CD4-positive, alpha-beta T cell treated with Interleukin-1 beta for 1 hour (primary cell): ENCODE results near the gene CD8A.
"Not testable (repeated sequence)": the region's sequence is repeated elsewhere in the genome, so short reads cannot be mapped to it uniquely, and the experiment has no call there.

ENCODE experiments used
- DNase-seq, 2 donors: peaks; one replicate each; pipeline ENCODE4 v3.0.0-alpha.2; 2020 to 2022

The CD8A gene

DNA sequence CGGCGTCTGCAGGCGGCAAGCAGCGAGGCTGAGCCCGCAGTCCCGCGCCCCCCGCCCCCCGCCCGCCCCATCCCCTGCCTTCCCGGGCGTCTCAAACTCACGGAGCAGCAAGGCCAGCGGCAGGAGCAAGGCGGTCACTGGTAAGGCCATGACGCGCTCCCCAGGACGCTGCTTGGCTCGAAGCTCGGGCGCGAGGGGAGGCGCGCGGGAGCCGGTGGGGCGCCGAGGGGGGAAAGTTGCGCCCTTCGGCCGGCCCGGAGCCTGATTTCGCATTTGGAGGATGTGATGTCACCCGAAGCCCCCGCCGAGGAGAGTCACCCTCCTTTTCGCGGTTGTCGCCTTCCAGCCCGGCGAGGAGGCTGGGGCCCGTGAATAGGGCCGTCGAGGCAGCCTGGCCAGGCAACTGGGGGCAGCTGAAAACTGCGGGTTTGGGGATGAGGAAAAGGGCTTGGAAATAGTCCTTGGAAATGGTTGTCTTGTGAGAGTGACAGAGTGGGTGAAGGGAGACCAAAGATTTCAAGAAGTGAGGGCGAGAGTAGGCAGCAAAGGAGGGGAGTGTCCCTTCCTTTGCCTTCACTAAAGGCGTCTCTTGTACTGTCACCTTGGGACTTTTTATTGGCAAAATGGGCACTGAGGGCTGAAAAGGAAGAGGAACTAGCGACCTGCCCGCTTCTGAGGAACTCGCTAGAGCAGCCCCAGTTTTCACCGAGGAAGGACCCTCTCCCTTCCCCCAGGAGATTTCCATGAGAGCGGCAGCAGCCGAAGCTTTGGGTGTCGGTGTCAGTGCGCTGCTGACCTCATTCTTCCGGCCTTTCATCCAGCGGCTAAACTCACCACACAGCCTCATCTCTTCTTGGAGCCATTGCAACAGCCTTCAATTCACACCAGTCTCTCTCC is at the start of gene CD8A:
CD8A (minus strand) TSS at position 238 of the 897 bp plus-strand sequence; CDS start at position 150, 88 bp downstream.
- peak; percentile 64 to 74 for DNase-seq

DNA sequence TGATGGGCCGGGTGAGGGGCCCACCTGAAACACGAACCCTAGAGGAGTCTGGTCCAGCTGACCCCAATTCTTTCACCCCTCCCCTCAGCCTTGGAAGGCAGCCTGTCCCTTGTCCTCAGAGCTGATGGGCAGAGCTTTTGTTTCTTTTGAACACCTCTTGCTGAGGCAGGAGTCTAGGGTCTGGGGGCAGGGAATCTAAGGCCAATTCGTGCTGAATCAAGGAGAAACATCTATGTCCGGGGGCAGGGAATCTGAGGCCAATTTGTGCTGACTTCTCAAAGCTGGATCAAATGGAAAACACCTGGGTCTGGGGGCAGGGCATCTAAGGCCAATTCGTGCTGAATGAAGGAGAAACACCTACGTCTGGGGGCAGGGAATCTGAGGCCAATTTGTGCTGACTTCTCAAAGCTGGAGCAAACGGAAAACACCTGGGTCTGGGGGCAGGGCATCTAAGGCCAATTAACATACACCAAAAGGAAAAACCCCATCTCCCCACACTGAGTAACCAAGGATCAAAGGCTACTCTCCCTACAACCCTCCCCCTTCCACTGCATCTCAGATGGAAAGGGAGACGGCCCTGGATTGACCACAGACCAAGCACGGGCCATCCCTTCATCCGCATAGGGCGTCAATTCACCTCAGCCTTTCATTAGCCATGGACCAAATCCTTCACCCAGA is 49.3 kb upstream of the CD8A start:
- not testable (repeated sequence) for DNase-seq

GRCh38 chr2:86839455-86839854 is 48.7 kb upstream of the CD8A start:
- not testable (repeated sequence) for DNase-seq

GRCh38 chr2:86837714-86838113 is 47.0 kb upstream of the CD8A start:
- not testable (repeated sequence) for DNase-seq

GRCh38 chr2:86836915-86837695 is 46.4 kb upstream of the CD8A start:
- peak in 1 of 2 donors; percentile 68 for DNase-seq

DNA sequence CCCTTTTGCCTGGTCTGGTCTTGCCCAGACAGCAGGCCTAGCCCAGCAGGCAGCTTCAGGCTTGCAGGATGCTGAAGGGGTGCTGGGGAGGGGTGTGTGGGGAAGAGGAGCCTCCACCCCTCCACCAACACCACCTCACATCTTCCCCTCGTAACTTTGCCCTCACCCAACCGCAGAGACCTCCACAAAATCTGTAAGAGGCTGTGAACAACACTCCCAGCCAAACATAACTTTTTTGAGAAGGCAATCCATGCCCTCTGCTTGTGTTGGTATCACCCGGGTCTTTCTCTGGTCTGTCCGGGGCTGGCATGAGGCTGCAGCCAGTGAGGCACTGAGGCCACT is 44.8 kb upstream of the CD8A start:
- not testable (repeated sequence) for DNase-seq

- no peak for DNase-seq
These were observed 42.6 kb upstream of the CD8A start for GRCh38 chr2:86833315-86833714.

DNA sequence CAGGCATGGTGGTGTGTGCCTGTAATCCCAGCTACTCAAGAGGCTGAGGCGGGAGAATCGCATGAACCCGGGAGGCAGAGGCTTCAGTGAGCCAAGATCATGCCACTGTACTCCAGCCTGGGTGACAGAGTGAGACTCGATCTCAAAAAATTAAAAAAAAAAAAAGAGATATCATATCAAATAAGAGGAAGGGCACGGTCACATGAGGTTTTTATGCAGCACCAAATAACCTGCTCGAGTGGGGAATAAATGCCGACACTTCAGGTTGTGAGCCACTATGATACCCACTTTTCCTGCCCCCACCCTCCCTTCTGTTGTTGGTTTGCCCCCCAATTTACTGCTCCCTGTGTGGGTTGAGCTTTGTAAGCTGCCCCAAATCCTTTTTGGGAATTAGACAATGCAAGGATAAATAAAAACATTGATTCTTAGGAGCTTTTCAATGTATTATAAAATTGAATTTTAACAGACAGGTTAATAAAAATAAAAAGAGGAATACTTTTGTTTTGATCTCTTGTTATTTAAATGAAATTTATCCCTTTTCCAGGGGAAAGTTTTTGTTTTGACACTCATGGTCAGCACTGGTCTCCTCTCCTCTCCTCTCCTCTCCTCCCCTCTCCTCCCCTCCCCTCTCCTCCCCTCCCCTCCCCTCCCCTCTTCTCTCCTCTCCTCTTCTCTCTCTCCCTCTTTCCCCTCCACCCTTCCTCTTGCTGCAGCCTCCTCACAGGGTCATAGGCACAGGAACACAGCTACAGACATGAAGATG is 41.8 kb upstream of the CD8A start:
- DNase-seq, result no peak

DNA sequence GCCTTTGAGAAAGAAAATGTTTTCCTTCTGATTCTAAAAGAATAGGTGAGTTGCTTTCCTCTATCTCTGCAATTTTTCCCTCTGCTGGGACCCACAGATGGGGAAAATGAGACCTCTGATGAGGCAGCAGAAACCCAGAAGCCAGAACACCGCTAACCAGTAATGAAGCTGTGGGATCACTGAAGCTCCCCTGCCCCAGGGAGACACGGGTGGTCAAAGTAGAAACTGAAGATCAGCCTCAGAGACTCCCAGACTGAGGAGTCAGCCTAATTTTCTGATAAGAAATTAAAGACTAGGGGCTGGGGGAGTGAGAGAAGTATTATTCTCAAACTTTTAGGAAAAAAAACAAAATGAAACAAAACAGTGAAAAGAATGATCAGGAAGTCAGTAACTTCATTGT is 40.8 kb upstream of the CD8A start:
- no peak for DNase-seq

GRCh38 chr2:86826951-86827350 is 36.2 kb upstream of the CD8A start:
- DNase-seq, result no peak

- peak; percentile 65 to 78 for DNase-seq
These were observed 35.1 kb upstream of the CD8A start for GRCh38 chr2:86825693-86826381.

GRCh38 chr2:86825036-86825692 is 34.5 kb upstream of the CD8A start:
- no peak for DNase-seq

DNA sequence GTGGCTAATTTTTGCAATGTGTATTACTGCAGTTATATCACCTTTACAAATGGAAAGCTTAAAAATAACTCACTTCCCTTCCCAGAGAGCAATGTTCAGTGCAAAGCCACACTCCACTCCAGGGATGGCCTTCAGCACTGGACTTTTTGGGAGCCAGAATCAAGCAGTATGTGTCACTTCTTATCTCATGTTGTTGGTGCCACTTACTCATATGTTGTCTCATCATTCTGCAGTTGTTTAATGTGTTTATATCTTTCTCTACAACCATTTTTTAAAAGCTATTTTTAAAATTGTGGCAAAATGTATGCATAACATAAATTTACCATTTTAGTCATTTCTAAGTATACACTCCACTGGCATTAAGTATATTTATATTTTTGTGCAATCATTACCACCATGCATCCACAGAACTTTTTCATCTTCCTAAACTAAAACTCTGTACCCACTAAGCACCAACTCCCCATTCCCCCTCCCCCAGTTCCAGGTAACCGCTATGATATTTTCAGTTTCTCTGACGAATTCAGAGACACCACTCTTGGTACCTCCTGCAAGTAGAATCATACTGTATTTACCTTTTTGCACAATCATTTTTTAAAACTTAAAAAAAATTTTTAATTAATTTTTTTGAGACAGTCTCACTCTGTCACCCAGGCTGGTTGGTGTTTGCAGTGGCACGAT is 32.1 kb upstream of the CD8A start:
- DNase-seq, result no peak

GRCh38 chr2:86821842-86822241 is 31.1 kb upstream of the CD8A start:
- no peak for DNase-seq

DNA sequence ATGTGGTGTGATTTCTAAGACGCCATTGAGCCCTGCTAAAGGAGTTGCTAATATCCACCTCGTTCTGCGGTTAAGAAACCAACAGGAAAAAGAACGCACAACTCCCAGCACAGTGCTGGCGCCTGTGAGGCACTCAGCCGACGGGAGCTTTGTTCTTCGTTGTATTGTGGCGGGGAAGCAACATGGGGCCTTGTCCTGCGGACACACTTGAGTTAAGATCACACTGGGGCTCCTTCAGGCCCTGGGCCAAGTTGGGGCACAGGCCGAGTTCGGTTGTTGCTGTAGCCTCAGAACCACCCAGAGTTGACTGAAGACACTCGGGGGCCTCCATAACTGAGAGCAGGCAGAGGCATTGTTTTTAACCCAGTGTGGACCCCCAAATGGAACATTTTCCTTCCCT is 30.6 kb upstream of the CD8A start:
- DNase-seq, result no peak

GRCh38 chr2:86818957-86819356 is 28.2 kb upstream of the CD8A start:
- no peak for DNase-seq

DNA sequence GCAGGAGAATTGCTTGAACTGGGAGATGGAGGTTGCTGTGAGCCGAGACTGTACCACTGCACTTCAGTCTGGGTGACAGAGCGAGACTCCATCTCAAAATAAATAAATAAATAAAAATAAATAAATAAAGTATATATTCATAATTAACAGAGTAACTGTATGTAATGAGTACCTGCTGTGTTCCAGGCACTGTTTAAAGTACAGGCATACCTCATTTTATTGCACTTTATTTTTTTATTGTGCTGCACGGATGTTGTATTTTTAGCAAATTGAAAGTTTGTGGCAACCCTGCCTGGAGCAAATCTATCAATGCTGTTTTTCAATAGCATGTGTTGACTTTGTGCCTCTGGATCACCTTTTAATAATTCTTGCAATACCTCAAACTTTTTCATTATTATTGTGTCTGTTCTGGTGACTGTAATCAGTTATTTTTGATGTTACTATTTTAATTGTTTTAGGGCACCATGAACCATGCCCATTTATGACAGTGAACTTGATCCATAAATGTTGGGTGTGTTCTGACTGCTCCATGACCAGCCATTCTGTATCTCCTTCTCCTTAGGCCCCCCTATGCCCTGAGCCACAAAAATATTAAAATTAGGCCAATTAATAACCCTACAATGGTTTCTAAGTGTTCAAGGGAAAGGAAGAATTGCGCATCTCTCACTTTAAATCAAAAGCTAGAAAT is 27.5 kb upstream of the CD8A start:
- no peak for DNase-seq

GRCh38 chr2:86815611-86816010 is 24.9 kb upstream of the CD8A start:
- no peak for DNase-seq

DNA sequence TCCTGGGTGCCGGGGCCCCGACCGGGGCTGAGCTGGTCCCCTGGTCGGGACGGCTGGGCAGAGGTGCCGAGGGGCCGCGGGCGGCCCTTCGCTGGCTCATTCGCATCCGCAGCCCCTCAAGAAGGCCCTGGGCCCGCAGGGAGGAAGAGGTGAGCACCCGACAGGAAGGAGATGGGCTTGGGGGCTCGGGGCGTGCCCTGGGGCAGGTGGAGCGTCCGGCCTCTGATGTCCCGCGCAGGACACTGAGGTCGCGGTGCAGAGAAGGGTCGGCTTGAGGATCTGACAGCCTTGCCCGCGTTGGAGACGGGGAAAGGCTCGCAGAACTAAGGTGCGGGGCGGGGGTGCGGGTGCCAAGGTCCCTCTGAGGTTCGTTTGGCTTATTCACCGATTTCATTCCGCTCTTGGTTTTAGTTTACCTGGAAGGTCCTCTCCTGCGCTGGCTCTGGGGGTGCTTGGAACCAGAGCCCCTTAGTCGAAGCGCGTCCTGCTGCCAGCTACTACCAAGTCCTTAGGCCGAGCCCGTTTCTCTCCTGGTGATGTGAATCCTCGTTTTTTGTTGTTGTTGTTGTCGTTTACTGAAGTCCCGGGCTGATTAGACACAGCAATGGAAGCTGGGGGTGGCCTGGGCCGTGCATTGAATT is 18.9 kb upstream of the CD8A start:
- DNase-seq, result peak; percentile 10 to 38
